KG1 (cell line): ENCODE measurements around the gene VEGFB.

Experiments
- DNase-seq: peaks from one replicate; lab custom pipeline; 2025; lab: John Stamatoyannopoulos, UW

The VEGFB gene

DNA sequence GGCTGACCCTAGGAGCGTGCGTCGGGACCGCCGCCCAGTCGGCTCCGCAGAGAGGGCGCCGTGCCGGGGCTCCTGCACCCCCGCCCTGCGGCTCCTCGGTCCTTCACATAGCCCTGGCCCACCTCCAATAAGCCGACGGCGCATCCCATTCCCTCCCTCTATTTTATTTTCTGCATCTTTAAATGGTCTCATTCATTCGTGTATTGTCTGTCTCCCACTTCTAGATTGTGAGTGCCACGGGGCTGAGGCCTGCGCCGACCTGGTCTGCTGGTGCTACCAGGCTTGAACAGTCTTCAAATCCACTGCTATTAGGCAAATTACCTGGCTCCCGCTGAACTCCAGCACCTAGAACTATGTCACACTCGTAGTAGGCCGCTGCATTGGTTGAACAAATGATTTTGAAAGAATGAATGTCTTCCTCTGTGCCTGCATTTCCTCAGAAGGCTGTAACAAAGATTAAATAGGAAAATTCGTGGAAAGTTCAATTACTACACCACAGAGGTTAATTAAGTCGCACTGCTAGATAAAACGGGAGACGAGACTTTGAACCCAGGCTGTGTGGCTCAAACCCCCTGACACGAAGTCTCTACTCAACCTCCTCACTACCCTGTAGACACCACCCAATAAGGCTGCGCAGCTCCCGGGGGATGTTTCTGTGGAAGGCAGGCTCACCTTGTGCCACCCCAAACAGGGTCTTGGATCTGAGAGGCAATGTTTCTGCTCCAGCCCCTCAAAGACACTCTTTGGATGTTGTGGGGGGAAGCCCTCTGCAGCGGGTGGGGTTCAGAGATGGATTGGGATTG, 13.5 kb downstream of the VEGFB start:
- no peak for DNase-seq

DNA sequence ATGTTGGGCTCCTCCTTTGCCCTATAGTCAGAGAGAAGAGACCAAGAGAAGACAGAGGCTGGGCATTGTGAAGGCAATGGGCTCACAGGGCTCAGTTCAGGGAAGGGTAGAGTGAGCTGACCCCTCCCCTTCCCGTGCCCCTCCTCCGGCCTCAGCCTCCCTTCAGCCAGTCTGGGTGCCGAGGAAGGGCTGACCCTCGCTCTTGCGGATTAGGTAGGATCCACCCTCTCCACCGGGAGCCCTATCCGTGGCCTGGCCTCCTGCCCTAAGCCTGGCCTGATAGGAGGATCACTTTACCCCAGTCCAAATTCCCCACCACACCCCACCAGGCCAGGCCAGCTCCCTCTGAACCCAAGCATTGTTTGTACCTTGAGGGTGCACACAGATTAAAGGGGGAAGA, 14.2 kb downstream of the VEGFB start:
- no peak for DNase-seq

DNA sequence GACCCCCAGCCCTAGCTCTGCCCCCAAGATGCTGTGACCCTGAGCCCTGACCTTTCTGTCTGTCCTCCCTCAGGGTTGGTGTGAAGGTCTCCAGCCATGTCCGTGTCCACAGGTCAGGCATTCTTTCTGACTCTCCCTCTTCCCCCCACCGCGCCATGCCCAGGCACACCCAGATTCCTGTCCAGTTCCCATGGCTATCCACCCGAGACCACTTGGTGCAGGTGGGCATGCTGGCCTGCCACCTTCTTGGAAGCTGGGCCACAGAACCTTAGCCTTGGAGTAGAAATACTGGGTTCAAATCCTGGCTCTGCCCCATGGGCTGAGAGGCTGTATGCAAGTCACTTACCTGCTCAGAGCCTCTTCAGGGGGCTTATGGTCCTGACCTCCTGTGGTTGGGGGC, 14.7 kb downstream of the VEGFB start:
- no peak for DNase-seq

DNA sequence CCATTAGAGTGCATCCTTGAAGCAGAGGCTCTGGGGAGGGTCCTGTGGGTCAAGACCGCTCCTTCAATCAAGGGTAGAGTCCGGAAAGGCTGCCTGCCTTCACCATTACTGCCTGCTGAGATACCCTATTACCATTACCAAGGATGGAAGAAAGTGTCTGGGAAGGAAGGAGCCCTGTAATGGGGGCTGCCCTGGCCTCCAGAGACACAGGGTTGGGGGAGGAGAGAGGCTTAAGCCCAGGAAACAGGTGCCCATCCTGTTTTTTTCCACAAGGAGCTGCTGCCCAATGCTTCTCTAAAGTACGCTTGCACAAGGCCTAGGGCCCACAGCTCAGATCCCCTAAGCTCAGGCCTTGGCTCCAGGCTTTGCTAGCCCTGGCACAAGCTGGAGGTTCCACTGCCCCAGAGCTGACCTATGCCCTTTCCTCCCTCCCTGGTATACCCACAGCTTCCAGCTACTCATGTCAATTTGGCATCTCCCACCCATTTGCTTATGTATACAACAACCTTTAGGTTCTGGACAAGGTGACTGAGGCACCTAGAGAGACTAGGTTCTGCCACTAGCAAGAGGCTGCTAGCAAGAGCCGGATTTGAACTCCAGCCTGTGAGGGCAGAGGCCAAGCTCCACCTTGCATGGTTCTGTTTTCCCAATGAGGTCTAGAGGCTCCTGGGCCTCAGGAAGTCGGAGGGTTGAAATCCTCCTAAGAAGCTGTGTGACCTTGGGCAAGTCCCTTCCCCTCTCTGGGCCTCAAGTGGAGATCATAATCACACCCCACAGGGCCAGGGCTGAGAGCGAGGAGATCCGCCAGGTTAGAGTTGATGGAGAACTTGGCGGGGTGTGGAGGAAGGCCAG, 15.4 kb downstream of the VEGFB start:
- DNase-seq = no peak

DNA sequence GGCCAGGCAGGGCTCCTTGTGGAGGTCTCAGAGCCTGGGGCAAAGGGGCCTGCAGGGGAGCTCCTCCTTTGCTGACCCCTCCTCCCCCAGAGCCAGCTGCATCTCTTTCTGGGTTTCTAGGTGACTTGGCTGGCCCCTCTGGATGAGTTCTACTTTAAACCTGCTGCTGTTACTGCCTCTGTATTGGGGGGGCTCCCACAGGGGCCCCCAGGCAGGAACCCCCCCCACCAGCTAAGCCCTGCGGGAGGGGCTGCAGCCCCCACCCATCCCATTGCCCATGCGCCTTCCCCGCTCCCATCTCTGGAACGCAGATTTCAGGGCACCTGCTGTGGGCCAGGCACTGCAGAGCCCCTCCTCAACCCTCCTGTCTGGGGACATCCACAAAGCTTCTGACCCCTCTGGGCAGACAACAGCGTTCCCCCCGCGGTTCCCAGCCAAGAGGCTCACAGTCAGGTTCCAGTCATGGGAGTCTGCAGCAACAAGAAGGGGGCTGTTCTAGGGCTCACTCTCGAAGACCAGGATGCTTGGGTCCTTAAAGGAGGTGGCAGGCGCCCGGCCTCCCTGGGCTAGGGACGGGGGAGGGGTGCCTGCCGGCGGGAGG, 16.1 kb downstream of the VEGFB start:
- DNase-seq = no peak

DNA sequence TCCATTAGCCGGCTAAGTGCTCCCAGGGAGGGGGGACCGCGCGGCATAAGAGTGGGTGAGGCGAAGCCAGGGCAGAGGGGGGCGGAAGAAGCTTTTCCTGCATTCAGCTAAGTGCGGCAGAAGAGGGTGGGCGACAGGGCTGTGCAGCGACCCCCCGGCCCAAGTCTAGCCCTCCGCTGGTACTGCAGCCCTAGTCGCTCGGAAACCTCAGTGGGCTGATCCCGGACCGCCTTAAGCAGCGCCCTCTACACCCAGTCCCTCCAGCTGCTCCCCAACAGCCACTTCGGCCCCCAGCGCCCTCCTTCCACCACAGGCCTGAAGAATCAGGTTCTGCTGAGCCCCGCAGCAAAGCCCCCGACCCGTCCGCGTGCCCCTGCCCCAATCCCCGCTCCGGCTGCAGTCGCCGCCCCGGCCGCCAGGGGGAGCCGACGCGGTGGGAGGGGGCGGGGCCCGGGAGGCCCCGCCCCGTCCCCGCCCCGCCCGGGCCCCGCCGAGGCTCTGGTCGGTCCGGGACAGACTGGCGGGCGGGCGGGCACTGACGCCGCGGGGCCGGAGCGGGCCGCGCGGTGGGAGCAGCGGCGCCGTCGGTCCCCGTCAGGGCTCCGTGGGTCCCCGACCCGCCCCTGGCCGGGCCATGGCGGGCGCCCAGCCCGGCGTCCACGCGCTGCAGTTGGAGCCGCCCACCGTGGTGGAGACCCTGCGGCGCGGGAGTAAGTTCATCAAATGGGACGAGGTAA, 16.8 kb downstream of the VEGFB start, which contains the start of gene PLCB3:
Gene PLCB3 (plus strand): TSS at position 515 of the 737 bp plus-strand sequence. CDS start 120 bp downstream, at position 635.
- DNase-seq = peak; percentile 68

DNA sequence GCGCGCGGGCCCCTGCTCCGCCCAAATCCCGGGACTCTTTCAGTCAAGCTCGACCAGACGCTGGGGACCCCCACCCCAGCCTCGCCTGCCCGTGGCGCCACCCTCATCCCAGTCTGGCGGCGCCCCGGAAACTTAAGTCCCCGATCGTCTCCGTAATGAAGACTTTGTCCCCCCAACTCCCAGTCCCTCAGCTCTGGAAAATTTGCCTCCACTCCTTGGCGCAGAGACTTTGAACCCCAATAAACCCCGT, 17.3 kb downstream of the VEGFB start:
- no peak for DNase-seq

DNA sequence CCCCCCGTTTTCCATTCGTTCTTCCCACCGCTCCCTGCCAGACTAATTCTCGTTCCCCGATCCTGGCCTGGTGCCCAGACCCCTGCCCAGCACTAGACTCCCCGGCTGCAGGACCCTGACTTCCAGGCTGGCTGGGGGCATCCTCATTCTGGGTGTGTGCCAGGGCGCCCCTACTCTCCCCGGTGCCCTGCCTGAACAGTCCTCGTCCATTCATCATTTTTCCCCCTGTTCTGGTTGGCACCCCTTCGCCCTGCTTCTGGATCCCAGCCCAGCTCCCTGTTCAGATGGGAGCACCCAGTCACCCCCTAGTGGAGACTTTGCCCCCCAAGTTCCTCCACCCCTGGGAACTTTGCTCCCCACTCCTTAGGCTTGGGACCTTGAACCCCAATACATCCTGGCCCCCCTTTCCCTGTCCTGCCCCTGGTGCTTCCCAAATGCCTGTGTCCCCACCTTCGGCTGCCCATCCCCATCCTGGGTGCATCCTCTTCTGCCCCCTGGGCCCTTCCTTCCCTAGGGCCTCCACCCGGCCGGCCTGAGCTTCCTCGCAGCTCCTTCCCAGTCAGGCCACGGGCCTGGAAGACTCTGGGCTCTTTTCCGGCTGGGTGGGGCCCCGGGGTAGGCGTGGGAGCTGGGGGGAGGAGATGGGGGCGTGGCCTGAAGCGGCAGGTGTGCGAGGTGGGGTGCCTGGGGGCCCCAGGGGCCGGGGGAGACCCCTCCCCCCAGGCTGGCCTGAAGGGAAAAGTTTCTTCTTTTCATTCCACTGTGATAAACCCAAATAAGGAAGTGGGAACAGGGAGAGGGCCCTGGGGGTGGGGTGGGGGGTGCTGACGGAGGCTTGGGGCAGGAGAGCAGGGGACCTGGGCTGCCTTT, 17.9 kb downstream of the VEGFB start:
- DNase-seq = no peak

DNA sequence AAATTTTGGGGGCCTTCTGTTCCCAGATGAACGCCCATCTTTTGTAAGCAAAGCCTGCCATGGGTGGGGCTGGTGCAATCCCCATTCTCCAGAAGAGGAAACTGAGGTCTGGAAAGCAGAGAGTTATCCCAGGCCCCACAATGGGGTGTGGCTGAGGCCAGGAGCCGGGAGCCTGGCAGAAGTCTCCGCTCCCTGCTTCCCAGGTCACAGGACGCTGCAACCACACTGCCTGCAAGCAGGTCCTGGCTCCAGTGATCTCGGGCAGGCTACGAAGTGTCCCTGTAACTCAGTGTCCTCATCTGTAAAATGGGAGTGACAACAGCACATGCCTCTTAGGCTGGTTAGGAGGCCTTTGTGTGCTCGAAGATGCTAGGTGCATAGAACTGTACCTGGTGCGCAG, 18.7 kb downstream of the VEGFB start:
- DNase-seq = no peak

DNA sequence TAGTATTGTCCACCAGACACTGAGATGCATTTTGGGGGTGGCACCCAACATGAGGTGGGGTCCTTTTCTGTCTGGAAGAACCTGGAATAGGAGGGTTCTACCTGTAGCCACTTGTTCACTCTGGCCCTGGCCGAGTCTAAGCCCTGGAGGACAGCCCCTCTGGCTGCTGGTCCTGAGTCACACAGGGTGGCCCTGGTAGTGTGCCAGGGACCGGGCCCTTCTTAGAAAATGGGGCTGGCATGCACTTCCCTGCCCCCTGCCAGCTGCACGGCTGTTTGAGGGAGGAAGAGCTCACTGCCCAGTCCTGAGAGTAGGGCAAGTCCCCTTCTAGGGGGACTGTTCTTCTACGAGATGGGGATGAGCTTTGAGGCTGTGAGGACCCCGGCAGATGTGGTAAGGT, 19.1 kb downstream of the VEGFB start:
- DNase-seq = no peak

DNA sequence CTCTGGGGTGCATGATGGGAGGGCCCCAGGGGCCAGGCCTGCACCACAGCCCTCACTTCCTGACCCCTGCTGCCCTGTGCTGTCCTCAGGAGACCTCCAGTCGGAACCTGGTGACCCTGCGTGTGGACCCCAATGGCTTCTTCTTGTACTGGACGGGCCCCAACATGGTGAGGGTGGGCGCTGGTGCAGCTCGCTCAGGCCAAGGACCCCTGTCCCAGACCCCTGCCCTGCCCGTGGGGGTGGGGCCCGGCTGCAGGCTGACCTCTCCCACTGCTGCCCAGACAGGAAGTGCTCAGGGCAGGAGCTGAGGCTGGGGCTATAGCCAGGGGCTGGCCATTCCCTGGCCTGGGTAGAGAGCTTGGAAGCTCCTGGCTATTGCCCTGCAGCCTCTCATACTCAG, 19.9 kb downstream of the VEGFB start:
- no peak for DNase-seq

DNA sequence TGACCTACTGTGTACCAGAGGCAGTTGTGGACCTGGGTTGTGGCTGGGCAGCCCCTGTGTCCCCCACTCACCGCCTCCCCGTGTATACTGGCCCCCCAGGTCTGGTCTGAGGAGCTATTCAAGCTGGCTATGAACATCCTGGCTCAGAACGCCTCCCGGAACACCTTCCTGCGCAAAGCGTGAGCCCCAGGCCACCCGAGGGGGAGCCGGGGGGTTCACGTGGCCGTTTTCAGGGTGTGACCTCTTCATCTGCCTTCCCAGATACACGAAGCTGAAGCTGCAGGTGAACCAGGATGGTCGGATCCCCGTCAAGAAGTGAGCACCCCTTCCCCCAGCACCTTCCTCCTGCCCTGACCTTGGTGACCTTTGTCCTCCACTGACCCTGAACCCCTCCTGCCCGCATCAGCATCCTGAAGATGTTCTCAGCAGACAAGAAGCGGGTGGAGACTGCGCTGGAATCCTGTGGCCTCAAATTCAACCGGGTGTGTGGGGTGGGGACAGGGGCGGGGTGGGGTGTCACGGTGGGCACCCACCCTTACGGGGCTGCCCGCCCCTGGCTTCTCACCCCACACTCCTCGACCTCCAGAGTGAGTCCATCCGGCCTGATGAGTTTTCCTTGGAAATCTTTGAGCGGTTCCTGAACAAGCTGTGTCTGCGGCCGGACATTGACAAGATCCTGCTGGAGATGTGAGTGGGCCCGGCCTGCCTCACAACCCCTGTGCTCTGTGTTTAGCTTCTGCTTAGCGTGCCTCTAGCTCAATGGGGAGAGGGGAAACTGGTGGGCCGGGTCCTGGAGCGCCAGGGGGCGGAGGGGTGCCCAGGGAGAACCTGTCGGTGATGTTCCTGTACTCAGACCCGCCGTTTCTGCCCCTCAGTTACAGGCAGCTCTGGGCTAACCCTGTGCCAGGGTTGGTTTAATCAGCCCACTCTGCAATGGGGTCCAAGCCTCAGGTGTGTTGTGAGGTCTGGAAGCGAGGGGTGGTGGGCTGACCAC, 21.0 kb downstream of the VEGFB start:
- no peak for DNase-seq

DNA sequence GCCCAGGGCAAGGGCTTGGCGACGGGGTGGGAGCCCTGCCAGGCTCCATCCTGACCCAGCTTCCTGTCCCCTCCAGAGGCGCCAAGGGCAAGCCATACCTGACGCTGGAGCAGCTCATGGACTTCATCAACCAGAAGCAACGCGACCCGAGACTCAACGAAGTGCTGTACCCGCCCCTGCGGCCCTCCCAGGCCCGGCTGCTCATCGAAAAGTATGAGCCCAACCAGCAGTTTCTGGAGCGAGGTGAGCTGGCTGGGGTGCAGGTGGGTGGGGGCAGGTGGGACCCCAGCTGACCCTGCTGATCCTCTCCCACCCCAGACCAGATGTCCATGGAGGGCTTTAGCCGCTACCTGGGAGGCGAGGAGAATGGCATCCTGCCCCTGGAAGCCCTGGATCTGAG, 21.9 kb downstream of the VEGFB start:
- DNase-seq = no peak

DNA sequence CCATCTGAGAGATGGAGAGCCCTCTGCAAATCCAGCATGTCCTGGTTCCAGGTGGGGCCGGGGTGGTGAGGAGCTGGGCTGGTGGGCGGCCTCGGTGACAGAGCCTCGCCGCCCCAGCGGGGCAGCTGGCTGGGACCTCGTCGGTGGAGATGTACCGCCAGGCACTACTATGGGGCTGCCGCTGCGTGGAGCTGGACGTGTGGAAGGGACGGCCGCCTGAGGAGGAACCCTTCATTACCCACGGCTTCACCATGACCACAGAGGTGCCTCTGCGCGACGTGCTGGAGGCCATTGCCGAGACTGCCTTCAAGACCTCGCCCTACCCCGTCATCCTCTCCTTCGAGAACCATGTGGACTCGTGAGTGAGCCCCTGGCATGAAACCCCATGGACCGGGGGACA, 24.0 kb downstream of the VEGFB start:
- no peak for DNase-seq

DNA sequence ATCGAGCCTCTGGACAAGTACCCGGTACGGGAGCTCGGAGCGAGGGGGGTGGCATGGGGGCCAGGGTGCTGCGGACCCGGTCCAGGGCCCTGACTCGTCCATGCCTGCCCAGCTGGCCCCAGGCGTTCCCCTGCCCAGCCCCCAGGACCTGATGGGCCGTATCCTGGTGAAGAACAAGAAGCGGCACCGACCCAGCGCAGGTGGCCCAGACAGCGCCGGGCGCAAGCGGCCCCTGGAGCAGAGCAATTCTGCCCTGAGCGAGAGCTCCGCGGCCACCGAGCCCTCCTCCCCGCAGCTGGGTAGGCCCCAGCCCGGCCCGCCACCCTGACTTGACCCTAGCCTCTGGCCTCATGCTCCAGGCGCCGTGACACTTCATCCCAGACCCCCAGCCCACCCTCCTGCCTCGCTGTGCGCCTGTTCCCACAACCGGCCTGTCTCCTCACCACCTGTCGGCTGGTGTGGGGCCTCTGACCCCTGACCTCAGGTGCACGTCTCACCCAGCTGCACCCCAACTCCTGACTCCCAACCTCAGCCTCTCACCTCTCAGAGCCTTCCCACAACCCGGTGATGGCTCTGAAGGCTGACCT, 24.7 kb downstream of the VEGFB start:
- DNase-seq = no peak

DNA sequence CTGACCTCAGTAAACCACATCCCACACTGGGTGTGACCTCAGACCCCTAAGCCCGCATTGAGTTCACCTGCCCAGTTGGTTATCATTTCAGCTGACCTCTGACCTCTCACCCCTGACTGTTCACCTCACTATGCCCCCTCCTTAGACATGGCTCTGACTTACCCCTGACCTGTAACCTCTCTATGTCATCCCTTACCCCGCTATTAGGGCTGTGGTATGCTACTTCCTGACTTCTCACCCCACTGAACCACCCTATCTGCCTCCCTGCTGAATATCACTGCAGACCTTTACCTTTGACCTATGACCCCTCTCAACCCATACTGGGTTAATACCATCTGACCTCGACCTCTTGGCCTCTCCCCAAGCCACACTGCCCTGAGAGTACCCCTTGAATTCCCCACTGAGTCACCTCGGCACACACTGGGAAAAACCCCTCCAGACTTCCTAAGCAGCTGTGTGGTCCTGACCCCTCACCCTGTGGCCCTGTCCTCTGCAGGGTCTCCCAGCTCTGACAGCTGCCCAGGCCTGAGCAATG, 25.2 kb downstream of the VEGFB start:
- DNase-seq = no peak

DNA sequence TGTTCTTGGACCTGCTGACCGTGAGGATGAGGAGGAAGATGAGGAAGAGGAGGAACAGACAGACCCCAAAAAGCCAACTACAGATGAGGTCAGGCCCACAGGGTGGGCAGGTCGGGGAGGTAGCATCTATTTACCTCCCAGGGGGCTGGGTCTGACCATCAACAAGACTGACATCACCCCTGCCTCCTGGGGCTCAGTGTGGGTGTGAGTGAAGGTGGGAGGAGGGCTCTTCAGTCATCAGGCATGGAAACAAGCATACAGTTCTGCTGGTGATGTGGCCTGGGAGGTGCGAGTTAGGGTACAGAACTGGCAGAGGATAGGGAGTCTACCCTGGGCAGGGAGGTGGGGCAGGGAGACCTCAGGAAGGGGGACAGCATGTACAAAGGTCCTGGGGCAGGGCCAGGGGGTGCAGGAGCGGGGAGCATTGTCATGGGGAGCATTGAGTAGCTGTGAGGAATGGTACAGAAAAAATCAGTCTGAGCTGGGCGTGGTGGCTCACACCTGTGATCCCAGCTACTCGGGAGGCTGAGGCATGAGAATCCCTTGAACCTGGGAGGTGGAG, 25.8 kb downstream of the VEGFB start:
- DNase-seq = no peak

DNA sequence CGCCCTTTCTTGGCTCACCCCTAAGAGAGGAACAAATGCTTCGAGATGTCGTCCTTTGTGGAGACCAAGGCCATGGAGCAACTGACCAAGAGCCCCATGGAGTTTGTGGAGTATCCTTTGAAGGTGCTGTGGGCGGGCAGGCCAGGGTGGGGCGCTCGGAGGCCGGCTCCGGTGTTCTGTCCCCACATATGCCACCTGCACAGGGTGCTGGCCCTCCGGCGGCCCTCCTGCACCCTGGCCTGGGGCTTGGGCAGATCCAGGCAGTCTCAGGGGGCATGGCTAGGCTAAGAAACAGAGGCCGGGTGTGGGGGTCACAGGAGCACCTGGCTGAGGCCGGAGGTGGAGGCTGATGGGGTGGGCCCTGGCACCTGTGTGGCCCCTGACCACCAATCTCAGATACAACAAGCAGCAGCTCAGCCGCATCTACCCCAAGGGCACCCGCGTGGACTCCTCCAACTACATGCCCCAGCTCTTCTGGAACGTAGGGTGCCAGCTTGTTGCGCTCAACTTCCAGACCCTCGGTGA, 27.2 kb downstream of the VEGFB start:
- DNase-seq = no peak
